NCI-H1048 (cell line): ENCODE data around the gene SLC27A6.

ENCODE experiments used
- DNase-seq: peaks from one replicate; lab custom pipeline; 2025; lab: John Stamatoyannopoulos, UW

SLC27A6 gene

DNA sequence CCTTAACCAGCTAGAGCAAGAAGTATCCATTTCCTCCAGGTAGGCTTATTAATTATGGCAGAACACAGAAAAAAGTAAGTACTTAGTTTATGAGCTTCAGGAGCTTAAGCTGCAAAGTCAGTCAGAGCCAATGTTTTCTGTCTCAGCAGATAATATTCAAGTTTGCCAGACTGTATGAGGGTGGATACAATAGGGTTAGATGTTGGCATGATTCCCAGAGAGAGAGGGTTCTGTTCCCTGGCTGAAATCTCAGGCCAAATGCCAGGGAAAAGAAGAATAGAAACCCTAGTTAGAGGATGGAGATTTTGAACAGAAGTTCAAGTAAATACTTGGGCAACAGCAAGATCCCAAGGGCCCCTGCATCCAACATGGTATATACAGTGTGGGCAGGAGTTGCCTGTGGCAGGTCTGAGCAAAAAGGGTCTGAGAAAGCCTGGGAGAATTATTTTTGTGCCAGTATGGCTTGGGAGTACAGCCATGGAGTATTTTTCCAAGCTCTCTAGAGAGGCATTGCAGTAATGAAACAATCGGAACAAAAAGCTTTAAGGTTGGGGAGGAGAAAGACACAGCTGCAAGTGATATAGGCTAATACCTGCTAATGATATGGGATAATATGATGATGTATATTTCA, 98.3 kb downstream of the SLC27A6 start:
- no peak for DNase-seq

DNA sequence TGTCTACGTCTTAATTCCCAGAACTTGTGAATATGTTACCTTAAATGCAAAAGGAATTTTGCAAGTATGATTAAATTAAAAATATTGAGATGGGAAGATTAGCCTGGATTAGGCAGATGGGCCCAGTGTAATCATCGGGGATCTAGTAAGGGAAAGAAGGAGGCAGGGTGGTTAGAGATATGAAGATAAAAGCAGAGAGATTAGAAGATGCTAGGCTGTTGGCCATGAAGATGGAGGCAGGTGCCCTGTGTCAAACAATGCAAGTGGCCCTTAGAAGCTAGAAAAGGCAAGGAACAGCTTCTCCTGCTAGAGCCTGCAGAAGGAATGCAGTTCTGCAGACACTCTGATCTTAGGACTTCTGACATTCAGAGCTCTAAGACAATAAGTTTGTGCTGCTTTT, 100.4 kb downstream of the SLC27A6 start:
- no peak for DNase-seq

DNA sequence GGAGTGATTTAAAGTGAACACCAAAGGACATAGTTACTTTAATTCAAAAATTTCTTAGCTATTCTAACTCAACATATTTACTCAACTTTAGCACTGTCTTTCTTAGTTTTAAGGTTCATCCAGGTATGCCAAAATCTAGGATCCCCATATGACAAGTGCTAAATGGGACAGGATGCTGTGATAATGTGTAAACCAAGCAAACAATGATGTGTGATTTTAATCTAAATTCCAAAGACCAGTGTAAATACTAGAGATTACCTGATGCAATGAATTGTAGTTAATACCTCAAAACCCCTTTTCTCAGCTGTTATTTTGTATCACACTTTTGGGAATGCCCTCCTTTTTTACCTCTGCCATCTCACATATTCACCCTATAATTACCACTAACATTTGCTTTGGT, 102.5 kb downstream of the SLC27A6 start:
- no peak for DNase-seq

DNA sequence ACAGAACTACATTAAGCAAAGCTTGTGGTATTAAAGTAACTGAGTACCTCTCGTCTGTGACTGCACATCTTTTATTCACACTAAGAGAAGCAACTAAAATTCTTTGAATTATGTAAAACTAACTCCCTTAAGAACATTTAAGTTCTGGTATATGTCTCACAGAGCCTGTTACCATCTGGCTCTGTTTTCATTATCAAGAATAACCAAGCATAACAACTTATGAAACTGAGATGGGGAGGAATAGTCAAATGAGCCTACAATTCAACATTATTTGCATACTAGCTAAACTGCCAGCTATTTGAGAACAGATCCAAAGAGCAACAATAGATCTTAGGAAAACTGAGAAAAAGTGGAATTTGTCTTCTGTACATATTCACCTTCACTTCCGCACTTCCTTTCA, 104.0 kb downstream of the SLC27A6 start:
- no peak for DNase-seq

DNA sequence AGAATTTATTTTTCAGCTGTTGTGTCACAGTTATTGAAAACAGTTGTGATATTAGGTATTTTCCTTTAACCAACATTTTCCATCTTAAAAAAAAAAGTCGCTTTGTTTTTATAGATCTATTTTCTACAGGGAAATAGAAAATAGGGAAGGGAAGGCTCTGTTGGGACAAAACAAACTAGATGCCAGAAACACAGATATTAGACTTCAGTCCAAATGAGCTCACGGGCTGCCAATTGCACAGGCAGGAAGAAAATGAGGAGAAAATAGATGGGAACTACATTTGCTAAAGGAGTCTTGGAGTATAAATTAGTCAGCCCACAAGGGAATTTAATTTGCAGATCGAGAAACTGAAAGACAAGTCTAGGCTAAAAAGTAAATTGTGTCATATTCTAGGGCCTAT, 107.8 kb downstream of the SLC27A6 start:
- DNase-seq: no peak

DNA sequence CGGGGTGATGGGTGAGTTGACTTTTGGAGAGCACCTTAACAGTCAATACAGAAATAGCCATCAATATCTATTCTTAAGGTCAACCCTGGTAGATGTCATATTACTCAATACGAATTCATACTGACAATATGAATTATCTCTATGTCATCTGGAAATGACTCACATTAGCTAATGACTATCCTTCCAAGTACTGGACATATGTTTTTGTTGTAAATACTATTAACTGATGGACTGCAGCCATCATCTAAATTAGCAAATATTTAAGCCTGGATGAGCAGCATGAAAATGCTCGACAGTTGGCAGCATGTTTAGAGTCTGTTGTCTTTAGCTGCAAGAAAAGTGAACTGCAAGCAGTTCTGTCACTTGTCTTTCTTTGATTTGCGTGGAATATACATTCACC, 109.6 kb downstream of the SLC27A6 start:
- DNase-seq: no peak

DNA sequence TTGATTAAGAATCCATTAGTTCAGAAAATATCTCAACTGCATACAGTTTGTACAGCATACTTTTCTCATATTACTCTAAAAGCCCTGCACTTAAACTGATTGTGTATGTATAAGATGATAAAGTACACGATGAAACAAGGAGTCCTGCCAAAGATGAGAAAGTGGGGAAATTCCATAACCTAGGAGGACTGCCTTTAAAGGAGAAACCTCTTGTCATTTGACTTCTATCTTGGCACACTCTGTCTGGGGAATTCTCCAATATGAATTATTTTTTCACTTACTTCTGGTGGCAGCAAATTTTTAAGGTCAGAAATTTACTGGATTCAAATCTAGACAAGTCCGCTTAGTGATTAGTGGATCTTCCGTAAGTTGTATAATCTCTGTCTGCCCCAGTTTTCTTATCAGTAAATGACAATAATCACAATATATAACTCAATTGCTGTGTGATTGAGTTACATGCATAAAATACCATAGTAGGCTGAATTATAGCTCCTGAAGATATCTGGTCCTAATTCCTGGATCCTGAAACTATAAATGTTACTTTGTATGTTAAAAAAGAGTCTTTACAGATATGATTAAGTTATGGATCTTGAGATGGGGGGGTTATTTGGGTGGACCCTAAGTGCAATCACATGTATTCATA, 112.3 kb downstream of the SLC27A6 start:
- no peak for DNase-seq

DNA sequence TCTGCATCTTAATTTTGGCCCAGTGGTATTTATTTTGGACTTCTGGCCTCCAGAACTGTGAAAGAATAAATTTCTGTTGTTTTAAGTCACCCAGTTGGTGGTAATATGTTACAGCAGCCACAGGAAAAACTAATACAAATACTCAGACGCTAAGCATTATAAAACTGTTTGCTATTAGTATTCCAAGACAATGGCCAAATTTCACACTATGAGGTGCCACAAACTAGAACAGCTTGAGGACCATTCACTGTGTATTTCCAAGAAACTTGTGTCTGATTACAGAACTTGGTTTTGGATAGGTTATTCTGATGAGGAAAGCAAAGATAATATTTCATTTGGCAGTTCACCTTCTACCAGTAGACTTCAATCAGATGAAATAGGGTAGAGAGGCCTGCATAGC, 113.0 kb downstream of the SLC27A6 start:
- no peak for DNase-seq

DNA sequence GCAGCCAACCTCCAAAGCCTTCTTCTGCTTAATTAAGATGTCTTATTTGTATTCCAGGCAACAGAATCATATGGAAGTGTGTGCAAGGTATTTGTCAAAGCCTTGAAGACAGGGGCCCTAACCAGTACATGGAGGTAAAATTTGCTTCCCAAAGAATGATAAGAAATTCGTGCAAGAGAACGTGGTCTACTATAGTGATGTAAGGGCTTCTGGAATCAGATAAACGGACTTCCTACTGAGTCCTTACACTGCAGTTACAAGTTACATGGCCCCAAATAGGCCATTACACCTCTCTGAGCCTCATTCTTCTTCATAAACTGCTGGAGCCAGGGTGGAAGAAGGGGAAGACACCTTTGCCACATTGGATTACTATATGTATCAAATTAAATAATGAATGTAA, 113.4 kb downstream of the SLC27A6 start:
- DNase-seq: no peak

DNA sequence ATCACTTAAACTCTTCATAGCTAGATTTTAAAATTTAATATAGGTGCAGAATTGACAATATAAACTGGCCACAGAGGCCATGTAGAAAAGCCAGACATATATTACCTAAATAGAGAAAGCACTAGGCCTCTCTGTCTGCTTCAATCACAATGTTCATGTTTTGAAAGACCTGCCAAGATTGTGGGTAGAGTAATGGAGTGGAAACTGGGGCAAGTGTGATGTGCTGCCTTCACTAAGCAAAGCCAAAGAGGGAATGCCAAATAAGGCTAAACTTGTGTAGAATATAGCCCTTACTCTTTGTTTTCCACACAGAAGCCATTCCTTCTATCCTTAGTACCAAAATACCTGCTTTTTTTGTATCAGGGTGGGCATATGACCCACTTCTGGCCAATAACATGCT, 114.2 kb downstream of the SLC27A6 start:
- DNase-seq: no peak

DNA sequence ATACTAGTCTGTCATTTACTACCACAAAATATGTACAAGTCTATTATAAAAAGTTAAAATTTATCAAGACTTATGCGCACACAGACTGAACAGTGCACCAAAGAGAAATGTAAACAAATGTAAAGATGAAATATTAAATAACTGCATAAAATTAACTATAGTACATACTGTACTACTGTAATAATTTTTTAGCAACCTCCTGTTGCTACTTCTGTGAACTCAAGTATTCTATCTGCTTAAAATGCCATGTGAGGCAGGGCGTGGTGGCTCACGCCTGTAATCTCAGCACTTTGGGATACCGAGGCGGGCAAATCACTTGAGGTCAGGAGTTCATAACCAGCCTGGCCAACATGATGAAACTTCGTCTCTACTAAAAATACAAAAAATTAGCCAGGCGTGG, 115.5 kb downstream of the SLC27A6 start:
- no peak for DNase-seq

DNA sequence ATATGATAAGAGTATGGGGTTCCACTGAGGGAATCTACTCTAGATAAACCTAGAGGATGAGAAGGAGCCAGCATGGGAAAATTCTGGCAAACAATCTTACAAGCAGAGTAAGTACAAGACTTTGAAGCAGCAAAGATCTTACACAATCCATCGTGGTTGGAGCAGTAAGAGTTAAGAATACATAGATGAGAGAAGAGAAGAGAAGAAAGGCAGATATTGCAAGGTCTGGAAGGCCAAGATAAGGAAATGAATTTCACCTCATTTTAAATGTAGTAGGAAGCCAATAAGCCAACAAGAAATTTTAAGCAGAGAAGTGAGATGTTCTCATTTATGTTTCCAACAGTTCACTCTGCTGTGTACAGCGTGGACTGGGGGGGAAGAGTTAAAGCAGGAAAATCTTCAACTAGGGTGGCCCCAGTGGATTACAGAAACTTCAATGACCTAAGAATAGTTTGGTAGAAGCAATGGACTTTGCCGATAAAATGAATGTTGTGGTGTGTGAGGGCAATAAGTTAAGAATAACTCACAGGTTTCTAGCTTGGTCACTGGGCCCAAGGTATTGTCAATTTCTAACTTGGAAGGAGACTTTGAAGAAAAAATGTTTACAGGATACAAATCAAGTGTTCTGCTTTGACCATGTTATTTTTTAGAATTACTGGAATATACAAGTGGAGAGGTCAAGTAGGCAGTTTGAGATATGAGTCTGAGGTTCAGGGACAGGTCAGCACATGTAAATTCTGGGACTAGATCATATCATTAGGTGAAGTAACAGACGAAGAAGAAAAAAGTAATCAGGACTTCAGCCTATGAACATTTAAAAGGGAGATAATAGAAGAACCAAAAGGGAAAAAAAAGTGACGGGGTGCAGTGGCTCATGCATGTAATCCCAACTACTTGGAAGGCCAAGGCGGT, 117.2 kb downstream of the SLC27A6 start:
- no peak for DNase-seq
